Activated CD4-positive, alpha-beta T cell treated with anti-CD3 and anti-CD28 coated beads for 1 hour (primary cell): Measurements from ENCODE around the gene MC1R.
A peak's percentile ranks its signal among the peaks of the same experiment; 100 is the strongest.
"Not testable (repeated sequence)": the region's sequence is repeated elsewhere in the genome, so short reads cannot be mapped to it uniquely, and the experiment has no call there.

Experiments used
- DNase-seq: peaks from one replicate; pipeline ENCODE4 v3.0.0-alpha.2; 2020

The MC1R gene

DNA sequence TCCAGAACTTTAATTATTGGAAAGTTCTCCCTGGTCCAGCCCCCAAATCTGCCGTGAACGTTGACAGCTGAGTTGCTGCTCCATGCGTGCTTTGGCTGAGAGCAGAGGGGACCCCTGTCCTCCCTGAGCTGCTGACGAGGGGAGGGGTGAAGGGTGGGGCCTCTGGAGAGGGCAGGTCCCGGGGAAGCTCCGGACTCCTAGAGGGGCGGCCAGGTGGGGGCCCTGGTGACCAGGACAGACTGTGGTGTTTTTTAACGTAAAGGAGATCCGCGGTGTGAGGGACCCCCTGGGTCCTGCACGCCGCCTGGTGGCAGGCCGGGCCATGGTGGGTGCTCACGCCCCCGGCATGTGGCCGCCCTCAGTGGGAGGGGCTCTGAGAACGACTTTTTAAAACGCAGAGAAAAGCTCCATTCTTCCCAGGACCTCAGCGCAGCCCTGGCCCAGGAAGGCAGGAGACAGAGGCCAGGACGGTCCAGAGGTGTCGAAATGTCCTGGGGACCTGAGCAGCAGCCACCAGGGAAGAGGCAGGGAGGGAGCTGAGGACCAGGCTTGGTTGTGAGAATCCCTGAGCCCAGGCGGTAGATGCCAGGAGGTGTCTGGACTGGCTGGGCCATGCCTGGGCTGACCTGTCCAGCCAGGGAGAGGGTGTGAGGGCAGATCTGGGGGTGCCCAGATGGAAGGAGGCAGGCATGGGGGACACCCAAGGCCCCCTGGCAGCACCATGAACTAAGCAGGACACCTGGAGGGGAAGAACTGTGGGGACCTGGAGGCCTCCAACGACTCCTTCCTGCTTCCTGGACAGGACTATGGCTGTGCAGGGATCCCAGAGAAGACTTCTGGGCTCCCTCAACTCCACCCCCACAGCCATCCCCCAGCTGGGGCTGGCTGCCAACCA is at the start of gene MC1R:
Gene MC1R (plus strand): TSS at position 410 of the 895 bp plus-strand sequence. CDS start 397 bp downstream, at position 807.
- no peak for DNase-seq

DNA sequence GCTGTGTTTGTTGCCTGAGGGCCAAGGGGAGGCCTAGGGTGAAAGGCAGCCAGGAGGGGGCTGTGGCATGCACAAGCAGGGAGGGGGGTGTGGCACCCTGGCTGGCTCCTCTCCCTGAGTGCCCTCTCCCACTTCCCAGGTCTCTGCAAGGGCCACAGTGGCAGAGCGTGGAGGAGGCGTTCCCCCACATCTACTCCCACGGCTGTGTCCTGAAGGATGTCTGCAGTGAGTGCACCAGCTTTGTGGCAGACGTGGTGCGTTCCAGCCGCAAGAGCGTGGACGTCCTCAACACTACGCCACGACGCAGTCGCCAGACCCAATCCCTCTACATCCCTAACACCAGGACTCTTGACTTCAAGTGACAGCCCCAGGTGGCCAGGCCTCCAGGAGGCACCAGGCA is 48.8 kb upstream of the MC1R start:
- no peak for DNase-seq

DNA sequence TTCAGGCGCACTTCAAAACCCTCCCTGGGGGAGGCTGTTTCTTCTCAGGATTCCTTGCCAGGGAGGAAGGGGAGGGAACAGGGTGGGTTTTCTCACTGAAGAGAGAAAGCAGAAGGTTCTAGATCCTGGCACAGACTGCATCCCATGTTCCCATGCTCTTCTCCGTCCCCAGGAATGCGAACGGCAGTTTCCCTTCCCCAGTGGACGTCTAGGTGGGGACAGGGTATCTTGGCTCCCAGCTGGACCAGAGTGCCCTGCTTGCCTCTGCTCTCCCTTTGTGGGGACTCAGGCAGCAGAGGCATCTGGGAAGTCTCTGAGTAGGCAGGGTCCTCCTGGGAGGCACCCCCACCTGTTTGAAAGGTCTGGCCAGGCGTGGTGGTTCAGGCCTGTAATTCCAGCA is 48.2 kb upstream of the MC1R start:
- no peak for DNase-seq

DNA sequence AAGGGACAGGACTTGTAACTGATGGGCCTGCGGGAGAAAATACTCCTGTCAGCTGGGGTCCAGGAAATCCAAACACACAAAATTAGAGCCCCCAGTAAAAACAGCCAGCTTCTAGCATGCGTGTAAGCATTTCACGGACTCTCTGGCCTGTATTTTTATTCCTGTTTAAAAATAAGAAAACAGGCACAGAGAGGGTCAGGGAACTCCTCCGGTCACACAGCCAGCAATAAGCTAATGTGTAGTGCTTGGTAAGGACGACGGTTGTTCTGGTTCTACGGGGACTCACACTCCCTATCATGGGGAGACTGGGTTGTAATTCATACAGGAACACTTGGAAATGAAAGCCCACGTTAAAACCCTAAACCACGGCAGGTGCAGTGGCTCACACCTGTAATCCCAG is 46.8 kb upstream of the MC1R start:
- DNase-seq: no peak

GRCh38 chr16:89873109-89873971 is 45.3 kb upstream of the MC1R start, which contains the start of gene TCF25:
Gene TCF25, plus strand, starts transcription at chr16:89873592. Its CDS starts 76 bp downstream, at chr16:89873668.
- DNase-seq: peak; percentile 85

DNA sequence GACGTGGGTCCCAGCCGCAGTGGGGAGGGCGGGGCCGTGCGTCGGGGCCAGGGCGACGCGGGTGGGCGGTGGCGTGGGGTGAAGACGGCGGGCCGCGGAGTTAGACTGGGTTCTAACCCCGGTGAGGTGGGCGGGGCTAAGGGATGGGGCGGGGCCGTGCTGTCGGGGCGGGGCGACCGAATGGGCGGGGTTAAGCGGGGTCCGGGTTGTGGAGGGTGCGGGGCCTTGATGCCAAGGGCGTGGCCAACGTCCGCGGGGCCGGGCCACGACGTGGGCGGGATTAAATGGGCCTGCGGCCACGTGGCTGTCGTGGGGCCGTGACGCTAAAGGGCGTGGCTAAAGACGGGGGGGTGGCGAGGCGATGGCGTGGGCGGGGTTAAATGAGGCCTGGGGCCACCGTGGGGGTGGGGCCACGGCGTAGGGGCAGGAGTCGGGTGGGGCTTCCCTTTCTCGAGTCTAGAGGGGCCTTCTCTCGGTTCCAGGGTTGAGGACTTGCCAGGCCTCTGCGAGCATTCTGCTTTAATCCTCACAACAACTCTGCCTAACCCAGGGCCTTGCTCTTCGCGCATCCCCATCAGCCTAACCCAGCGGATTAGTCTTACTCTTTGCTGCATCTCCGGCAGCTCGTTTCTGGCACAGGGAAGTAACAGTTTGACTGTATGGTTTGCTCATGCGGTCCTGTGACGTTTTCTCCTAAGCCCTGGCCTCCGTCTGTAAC is 44.5 kb upstream of the MC1R start:
- DNase-seq: peak; percentile 90

- not testable (repeated sequence) for DNase-seq
These were observed 39.5 kb upstream of the MC1R start for GRCh38 chr16:89879123-89879522.

DNA sequence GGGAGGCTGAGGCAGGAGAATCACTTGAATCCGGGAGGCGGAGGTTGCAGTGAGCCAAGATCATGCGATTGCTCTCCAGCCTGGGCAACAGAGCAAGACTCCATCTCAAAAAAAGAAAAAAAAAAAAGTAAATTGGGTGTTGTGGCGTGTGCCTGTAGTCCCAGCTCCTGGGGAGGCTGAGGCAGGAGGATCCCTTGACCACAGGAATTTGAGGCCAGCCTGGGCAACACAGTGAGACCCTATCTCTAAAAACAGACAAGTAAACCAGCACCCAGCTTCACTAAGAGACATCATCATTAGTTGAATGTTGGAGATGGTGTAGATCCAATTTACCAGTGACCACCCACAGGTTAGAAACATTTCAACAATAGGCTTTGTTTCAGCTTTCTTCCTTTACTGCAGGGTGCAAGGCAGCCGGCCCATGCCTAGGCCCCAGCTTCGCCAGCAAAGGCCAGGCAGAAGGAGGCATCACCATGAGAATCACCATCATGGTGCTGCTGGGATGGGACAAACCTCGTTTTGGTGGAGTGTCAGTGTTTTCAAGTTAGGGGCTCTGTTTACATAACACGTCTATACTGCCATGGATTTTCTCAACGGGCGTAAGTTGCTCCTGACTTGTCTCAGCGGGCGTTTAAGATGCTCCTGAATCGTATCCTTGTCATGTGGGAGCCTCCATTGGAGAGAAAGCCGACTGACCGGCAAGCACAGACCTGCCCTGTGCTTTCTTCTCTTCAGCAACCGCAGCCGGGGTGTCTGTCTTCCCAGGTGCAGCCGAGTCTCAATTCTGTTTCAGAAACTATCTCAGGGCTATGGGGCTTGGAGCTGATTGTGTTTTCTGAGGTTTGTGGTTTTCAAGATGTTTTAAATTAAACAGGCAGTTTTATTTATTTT is 37.9 kb upstream of the MC1R start:
- DNase-seq: no peak

DNA sequence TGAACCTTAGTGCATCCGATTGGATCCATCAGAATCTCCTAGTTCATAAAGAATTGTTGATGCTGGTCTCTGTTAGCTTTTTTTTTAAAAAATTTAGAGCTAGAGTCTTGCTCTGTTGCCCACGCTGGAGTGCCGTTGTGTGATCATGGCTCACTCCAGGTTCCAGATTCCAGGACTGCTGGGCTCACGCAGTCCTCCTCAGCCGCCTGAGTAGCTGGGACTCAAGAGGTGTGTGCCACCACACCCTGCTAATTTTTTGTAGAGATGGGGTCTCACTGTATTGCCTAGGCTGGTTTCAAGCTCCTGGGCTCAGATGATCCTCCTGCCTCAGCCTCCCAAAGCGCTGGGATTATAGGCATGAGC is 37.3 kb upstream of the MC1R start:
- DNase-seq: no peak

- no peak for DNase-seq
These were observed 35.2 kb upstream of the MC1R start for GRCh38 chr16:89883346-89884040.

- no peak for DNase-seq
These were observed 34.6 kb upstream of the MC1R start for GRCh38 chr16:89884041-89884421.

DNA sequence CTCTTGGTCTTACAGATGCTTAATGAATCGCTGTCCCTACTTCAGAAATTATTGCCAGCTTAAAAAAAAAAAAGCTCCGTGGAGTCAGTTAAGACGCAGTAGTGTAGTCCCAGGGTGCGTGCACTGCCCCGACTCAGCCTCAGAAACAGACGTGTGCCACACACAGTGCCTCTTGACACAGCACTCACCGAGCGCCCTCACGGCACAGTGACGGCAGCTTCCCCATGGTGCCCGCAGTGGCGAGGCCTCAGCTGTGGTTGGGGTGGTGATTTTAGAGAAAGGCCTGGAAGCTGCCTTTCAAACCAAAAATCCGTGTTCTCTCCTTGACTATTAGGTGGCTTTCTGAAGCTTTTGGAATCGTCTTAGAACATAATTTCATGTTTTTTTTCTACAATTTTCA is 31.4 kb upstream of the MC1R start:
- no peak for DNase-seq

GRCh38 chr16:89890200-89890599 is 28.5 kb upstream of the MC1R start:
- DNase-seq: no peak

GRCh38 chr16:89890886-89891657 is 27.6 kb upstream of the MC1R start:
- no peak for DNase-seq

- no peak for DNase-seq
These were observed 26.5 kb upstream of the MC1R start for GRCh38 chr16:89892055-89892630.

- no peak for DNase-seq
These were observed 26.0 kb upstream of the MC1R start for GRCh38 chr16:89892635-89893034.

DNA sequence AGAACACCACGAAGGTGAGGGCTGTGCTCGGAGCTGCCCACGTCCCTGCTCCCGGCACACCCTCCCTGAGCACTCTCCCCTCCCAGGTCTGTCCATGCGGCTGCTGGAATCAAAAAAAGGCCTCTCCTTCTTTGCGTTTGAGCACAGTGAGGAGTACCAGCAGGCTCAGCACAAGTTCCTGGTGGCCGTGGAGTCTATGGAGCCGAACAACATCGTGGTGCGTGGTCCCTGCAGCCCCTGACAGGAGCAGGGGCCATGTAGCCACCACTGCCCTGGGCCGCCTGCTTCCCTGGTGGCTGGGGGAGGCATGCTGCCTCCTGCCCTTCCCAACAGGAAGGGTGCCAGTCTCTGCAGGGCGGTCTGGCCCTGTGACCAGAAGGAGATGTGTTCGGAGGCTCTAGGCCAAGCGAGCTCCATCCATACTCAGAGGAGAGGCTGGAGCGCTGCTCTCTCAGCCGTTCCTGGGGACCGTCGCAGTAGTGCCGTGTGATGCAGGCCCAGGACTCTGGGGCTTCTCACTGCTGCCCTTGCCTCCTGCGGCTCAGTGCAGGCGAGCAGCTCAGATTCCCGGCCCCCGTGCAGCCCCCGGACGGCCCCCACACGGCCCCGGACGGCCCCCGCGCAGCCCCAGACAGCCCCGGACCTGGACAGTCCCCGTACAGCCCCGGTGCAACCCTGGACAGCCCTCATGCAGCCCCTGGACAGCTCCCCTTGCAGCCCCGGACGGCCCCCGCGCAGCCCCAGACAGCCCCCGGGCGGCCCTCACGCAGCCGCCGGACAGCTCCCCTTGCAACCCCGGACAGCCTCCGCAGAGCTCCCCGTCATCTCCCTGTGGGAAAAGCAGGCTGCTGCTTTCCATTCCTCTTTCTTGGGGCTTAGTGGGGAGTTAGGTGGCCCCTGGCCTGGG is 24.8 kb upstream of the MC1R start:
- no peak for DNase-seq

DNA sequence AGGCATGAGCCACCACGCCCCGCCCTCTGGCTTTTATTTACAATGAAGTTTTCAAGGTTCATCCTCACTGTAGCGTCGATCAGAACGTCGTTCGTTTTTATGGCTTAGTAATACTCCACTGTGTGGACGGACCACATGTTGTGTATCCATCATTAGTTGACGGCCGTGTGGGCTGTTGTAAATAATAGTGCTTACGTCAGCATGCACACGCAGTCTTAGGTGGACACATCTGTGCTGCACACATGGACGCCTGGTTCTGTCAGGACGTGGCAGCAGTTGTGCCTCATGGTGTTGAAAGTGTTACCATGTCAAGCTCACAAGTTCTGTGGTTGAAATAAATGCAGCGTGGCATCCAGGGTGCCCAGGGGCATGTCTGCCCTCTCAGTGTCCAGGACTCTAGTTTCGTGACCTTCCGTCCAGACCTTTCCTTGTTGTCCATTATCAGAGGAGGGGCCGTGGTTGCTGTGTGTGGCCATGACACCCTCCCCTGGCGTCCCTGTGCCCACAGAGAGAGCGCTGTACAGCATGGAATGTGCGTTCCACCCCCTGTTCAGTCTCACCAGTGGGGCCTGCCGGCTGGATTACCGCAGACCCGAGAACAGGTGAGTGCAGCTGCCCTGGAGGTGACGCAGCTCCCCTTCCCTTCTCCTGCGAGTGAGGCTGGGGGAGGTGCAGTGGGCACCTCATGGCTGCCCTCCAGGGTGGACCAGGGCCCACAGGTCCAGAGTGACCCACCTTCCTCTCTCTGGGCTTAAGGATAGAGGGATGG is 23.0 kb upstream of the MC1R start:
- DNase-seq: no peak
